WERI-Rb-1 (cell line): Measurements from ENCODE around the gene LRG1.
A peak's percentile ranks its signal among the peaks of the same experiment; 100 is the strongest.

Experiments used
- DNase-seq: peaks from one replicate; pipeline ENCODE4 v3.0.0-alpha.2; 2020
- H3K27ac ChIP-seq: fragments of 250-450 bp; sonication (Bioruptor Pico); 2 replicates; pipeline ENCODE4 v1.5.1; 2020; ENCODE audit warnings: mild to moderate bottlenecking, moderate library complexity
- H3K27me3 ChIP-seq: fragments of 250-450 bp; sonication (Bioruptor Pico); 2 replicates; pipeline ENCODE4 v1.5.1; 2021; ENCODE audit warnings: mild to moderate bottlenecking, low read depth, moderate library complexity; ENCODE audit not compliant: insufficient read depth, severe bottlenecking
- H3K36me3 ChIP-seq: fragments of 250-450 bp; sonication (Bioruptor Pico); 2 replicates; pipeline ENCODE4 v1.5.1; 2020; ENCODE audit warnings: mild to moderate bottlenecking, moderate library complexity
- H3K4me3 ChIP-seq: 2 replicates; pipeline ENCODE4 v1.5.1; 2011; ENCODE audit warnings: low read depth, mild to moderate bottlenecking, control low read depth, low read length
- H3K9me3 ChIP-seq: fragments of 250-450 bp; sonication (Bioruptor Pico); 2 replicates; pipeline ENCODE4 v1.5.1; 2021; ENCODE audit warnings: mild to moderate bottlenecking, moderate library complexity; ENCODE audit not compliant: severe bottlenecking
- CTCF ChIP-seq: IDR thresholded peaks from 2 replicates; pipeline ENCODE4 v1.5.1; 2011; ENCODE audit warnings: low read depth, mild to moderate bottlenecking, control low read depth, inconsistent platforms, low read length

The LRG1 gene

DNA sequence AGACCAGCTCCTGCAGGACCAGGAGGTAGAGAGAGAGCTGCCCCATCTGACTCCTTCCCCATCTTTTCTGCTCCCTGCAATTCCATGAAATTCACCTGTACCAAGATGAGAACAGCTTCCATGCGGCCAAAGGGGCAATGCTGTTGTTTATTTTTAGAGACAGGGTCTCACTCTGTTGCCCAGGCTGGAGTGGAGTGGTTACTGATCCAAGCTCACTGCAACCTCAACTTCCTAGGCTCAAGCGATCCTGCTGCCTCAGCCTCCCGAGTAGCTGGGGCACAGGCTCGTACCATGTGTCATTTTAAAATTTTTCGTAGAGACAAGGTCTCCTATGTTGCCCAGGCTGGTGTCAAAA, 18.0 kb downstream of the LRG1 start:
- H3K27ac ChIP-seq, result no peak overlapping the region
- no peak for DNase-seq
- TF ChIP-seq CTCF, result no peak
- no peaks in the 10 kb centered on the region for H3K27me3 ChIP-seq
- no peaks in the 10 kb centered on the region; the same call in 1 of the 2 replicates for H3K36me3 ChIP-seq
- no peak overlapping the region for H3K4me3 ChIP-seq
- H3K9me3 ChIP-seq, result peaks cover 2% of the 10 kb centered on the region

GRCh38 chr19:4521170-4521887, 18.5 kb downstream of the LRG1 start:
- no peaks in the 10 kb centered on the region for H3K27me3 ChIP-seq
- H3K9me3 ChIP-seq, result peaks cover 2% of the 10 kb centered on the region
- no peak for DNase-seq
- no peak overlapping the region for H3K27ac ChIP-seq
- no peak overlapping the region for H3K4me3 ChIP-seq
- TF ChIP-seq CTCF, result no peak
- H3K36me3 ChIP-seq, result no peaks in the 10 kb centered on the region; the same call in 1 of the 2 replicates

DNA sequence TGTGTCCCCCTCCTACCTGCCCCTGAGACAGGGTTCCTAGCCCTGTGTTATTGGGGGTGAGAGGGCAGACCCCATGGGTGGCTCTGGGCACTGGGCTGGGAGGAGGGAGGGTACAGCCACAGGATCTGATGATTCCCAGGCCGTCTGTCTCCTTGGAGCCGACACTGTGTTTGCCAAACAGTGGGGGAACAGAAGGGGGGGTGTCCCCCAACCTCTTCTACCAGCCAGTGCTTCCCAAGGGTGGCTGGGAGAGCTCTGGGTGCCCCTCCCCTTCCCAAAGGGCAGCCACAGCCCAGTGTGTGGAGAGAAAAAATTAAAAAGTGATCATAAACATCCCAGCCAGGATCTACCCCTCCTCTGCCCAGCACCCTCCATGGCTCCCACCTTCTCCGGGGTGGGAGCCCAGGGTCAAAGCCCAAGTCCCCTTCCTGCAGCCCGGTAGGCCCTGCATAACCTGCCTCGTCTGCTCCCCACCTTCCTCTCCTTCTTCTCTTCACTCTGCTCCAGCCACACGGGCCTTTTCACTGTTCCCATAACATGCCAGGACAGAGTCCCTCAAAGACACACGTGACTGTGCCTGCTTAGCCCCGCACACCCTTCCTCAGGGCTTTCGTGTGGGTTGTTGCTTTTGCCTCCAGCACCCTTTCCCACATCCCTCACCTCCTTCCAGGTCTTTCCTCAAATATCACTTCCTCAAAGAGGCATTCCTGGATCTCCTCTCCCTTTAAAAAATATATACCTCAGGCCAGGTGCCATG, 20.1 kb downstream of the LRG1 start:
- Histone ChIP-seq H3K36me3 (no peaks in the 10 kb centered on the region; the same call in none of the 2 replicates), H3K27me3 (no peaks in the 10 kb centered on the region), H3K4me3 (no peak overlapping the region), H3K9me3 (peaks cover 2% of the 10 kb centered on the region), H3K27ac (peak overlapping the region; percentile 28; the same call in 1 of the 2 replicates)
- DNase-seq, result no peak
- TF ChIP-seq CTCF, result no peak

GRCh38 chr19:4519172-4519496, 20.7 kb downstream of the LRG1 start:
- H3K36me3 ChIP-seq, result no peaks in the 10 kb centered on the region; the same call in 1 of the 2 replicates
- H3K27me3 ChIP-seq, result no peaks in the 10 kb centered on the region
- no peak for TF ChIP-seq CTCF
- DNase-seq, result no peak
- H3K27ac ChIP-seq, result peak overlapping the region; percentile 76
- no peak overlapping the region for H3K4me3 ChIP-seq
- H3K9me3 ChIP-seq, result peaks cover 2% of the 10 kb centered on the region

- Histone ChIP-seq H3K9me3 (peaks cover 2% of the 10 kb centered on the region), H3K27me3 (no peaks in the 10 kb centered on the region), H3K4me3 (no peak within 1 kb of the TSS), H3K27ac (peak within 1 kb of the TSS; percentile 76), H3K36me3 (no peaks in the 10 kb centered on the region; the same call in 1 of the 2 replicates)
- peak; percentile 85 for DNase-seq
- no peak for TF ChIP-seq CTCF
Measured at GRCh38 chr19:4518345-4519171, 21.3 kb downstream of the LRG1 start, which contains the start of gene PLIN4. Gene PLIN4 (minus strand): TSS chr19:4518486. CDS start chr19:4518272, 214 bp downstream.
